ENCODE results near the gene SREBF1. TPM values are rescaled to one million over a fixed set of nuclear protein-coding genes. Genes with fewer than 3 reads are reported as not detected.
A peak's percentile ranks its signal among the peaks of the same experiment; 100 is the strongest.

SREBF1 gene
- total RNA-seq, 1 donor from 2014 or later, result 86.9 TPM

DNA sequence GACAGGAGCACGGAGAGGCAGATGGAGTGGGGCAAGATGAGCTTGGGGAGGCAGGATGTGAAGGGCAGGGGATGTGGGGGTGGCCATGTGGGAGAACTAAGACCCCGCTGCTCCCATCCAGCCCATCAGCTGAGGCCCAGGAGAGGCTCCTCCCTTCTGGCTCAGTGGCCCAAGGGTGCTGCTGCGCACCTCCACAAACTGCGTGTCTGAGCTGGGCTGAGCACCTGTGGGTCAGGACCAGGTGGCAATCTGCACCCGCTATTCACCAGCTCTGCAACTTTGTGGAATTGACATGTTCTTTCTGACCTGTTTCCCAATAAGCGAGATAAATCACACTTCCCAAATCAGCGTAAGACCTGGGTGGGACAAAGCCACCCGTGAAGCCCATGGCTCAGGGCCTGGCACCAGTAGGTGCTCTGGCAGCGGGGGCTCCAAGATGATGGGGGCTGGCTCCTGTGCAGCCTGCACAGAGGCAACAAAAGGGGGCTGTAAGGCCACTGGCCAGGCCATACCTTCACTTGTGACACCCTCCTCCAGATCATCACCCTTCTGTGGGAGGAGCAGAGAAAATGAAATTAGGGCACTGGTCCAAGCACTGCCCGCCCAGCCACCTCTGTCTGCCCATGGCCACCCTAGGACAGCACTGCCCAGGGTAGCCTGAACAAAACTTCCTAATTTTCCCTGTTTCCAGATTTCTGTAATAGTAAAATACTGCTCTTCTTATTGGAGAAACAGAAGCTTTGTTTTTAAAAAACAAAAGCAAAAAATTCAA, 11.7 kb upstream of the SREBF1 start:
- peaks cover 11% of the 10 kb centered on the region for H3K36me3 Mint-ChIP-seq (ENCODE audit: unreplicated experiment)
- no peaks in the 10 kb centered on the region for H3K27me3 Mint-ChIP-seq (ENCODE audit: unreplicated experiment)
- no peaks in the 10 kb centered on the region for H3K9me3 Mint-ChIP-seq (ENCODE audit: unreplicated experiment)
- H3K27ac Mint-ChIP-seq (ENCODE audit: unreplicated experiment), result peak overlapping the region; percentile 88
- no peak for DNase-seq (ENCODE audit: extremely low spot score, unreplicated experiment)
- H3K4me1 Mint-ChIP-seq (ENCODE audit: unreplicated experiment), result peaks cover 53% of the 10 kb centered on the region
- H3K4me3 Mint-ChIP-seq (ENCODE audit: unreplicated experiment), result no peak overlapping the region
- TF ChIP-seq, protein P1, sequence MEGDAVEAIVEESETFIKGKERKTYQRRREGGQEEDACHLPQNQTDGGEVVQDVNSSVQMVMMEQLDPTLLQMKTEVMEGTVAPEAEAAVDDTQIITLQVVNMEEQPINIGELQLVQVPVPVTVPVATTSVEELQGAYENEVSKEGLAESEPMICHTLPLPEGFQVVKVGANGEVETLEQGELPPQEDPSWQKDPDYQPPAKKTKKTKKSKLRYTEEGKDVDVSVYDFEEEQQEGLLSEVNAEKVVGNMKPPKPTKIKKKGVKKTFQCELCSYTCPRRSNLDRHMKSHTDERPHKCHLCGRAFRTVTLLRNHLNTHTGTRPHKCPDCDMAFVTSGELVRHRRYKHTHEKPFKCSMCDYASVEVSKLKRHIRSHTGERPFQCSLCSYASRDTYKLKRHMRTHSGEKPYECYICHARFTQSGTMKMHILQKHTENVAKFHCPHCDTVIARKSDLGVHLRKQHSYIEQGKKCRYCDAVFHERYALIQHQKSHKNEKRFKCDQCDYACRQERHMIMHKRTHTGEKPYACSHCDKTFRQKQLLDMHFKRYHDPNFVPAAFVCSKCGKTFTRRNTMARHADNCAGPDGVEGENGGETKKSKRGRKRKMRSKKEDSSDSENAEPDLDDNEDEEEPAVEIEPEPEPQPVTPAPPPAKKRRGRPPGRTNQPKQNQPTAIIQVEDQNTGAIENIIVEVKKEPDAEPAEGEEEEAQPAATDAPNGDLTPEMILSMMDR (IDR thresholded peaks at IDR 0.05), result no peak

DNA sequence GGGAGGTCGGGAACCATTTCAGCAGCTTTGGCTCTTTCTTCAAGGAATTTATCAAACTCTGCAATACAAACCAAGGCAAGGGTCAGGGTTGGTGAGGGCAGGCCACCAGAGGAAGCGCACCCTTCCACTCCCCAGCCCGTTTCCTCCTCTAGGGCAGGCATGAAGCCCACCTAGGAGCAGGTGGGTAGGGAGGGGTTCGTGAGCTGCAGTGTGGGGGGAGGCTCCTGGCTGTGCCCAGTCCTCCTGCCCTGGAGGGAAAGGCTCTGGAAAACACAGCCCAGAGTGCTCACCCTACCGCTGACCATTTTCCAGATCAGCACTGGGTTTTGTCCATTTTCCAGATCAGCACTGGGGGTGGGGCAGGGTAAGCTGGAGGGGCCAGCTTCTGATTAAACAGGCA, 10.9 kb upstream of the SREBF1 start:
- Mint-ChIP-seq H3K4me3 (ENCODE audit: unreplicated experiment) (no peak overlapping the region), H3K27ac (ENCODE audit: unreplicated experiment) (no peak overlapping the region), H3K36me3 (ENCODE audit: unreplicated experiment) (peaks cover 11% of the 10 kb centered on the region), H3K9me3 (ENCODE audit: unreplicated experiment) (no peaks in the 10 kb centered on the region), H3K27me3 (ENCODE audit: unreplicated experiment) (no peaks in the 10 kb centered on the region), H3K4me1 (ENCODE audit: unreplicated experiment) (peaks cover 46% of the 10 kb centered on the region)
- TF ChIP-seq, protein P1 (IDR thresholded peaks at IDR 0.05), result no peak
- DNase-seq (ENCODE audit: extremely low spot score, unreplicated experiment), result no peak

DNA sequence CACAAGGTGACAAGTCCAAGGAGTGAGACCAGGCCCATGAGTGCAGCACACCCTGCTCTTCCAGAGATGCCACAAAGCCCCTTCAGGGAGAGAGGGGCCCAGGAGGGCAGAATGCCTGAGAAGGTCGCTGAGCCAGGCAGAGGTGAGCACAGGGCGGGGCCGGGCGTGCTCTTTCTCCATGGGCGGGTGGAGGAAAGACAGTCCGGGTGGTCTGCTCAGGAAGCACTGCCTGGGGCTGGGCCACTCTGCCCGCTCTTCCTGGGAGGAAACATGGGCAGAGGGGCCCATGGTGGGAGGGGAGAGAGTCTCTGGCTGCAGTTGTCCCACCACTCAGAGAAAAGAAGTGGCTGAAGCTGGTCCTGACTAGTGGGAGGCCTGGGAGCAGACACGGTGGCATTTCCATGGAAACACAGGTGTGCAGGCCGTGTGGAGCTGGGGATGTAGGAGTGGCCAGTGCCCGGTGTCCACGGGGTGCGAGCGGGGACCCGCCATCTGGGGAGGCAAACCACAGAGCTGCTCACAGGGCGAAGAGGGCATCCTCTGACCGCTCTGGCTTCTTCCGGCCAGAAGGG, 10.4 kb upstream of the SREBF1 start:
- TF ChIP-seq, protein P1 (IDR thresholded peaks at IDR 0.05), result no peak
- H3K36me3 Mint-ChIP-seq (ENCODE audit: unreplicated experiment), result peaks cover 11% of the 10 kb centered on the region
- no peaks in the 10 kb centered on the region for H3K9me3 Mint-ChIP-seq (ENCODE audit: unreplicated experiment)
- H3K27ac Mint-ChIP-seq (ENCODE audit: unreplicated experiment), result no peak overlapping the region
- H3K4me1 Mint-ChIP-seq (ENCODE audit: unreplicated experiment), result peaks cover 43% of the 10 kb centered on the region
- no peaks in the 10 kb centered on the region for H3K27me3 Mint-ChIP-seq (ENCODE audit: unreplicated experiment)
- no peak for DNase-seq (ENCODE audit: extremely low spot score, unreplicated experiment)
- no peak overlapping the region for H3K4me3 Mint-ChIP-seq (ENCODE audit: unreplicated experiment)

DNA sequence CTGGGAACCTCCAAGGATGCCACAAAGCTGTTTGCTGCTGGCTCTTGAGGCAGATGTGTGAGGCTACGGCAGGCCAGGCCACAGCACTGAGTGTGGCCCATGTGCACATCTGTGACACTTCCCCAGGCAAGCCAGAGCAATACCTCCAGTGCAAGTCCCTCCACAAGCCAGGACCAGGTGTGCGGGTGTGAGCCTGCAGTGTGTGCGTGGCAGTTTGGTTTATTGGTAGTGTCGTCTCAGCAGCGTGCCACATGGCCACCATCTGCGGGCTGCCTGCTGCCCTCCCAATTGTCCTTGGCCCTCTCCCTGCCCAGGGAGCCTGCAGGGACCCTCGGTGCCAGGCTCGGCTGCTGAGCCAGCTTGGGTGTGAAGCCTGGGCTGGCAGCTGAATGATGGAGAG, 9.9 kb upstream of the SREBF1 start:
- no peaks in the 10 kb centered on the region for H3K27me3 Mint-ChIP-seq (ENCODE audit: unreplicated experiment)
- H3K36me3 Mint-ChIP-seq (ENCODE audit: unreplicated experiment), result peaks cover 11% of the 10 kb centered on the region
- no peak overlapping the region for H3K27ac Mint-ChIP-seq (ENCODE audit: unreplicated experiment)
- H3K4me3 Mint-ChIP-seq (ENCODE audit: unreplicated experiment), result no peak overlapping the region
- DNase-seq (ENCODE audit: extremely low spot score, unreplicated experiment), result no peak
- H3K9me3 Mint-ChIP-seq (ENCODE audit: unreplicated experiment), result no peaks in the 10 kb centered on the region
- H3K4me1 Mint-ChIP-seq (ENCODE audit: unreplicated experiment), result peaks cover 42% of the 10 kb centered on the region
- TF ChIP-seq, protein P1 (IDR thresholded peaks at IDR 0.05), result no peak

DNA sequence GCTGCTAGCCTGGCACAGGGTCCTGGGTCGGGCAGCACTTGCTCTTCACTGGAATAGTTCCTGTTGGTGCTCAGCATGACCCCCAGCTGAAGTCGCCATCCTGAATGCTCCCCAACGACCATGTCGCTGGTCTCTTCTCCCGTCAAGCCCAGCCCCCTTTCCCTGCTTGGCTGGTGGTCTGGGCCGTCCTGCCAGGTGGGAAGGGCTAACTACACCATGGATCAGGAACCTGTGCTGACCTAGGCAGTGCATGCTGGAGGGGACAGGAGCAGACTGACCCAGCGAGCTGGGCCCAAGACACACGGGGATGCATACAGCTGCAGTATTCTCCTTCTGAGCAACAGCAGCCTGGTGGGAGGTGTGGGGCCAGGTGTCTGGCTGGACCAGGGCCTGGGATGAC, 9.2 kb upstream of the SREBF1 start:
- H3K4me1 Mint-ChIP-seq (ENCODE audit: unreplicated experiment), result peaks cover 42% of the 10 kb centered on the region
- no peak overlapping the region for H3K27ac Mint-ChIP-seq (ENCODE audit: unreplicated experiment)
- TF ChIP-seq, protein P1 (IDR thresholded peaks at IDR 0.05), result no peak
- no peak for DNase-seq (ENCODE audit: extremely low spot score, unreplicated experiment)
- no peaks in the 10 kb centered on the region for H3K9me3 Mint-ChIP-seq (ENCODE audit: unreplicated experiment)
- no peak overlapping the region for H3K4me3 Mint-ChIP-seq (ENCODE audit: unreplicated experiment)
- peaks cover 11% of the 10 kb centered on the region for H3K36me3 Mint-ChIP-seq (ENCODE audit: unreplicated experiment)
- no peaks in the 10 kb centered on the region for H3K27me3 Mint-ChIP-seq (ENCODE audit: unreplicated experiment)

Data from osteocyte (in vitro differentiated cells).